ENCODE measurements around the gene WDR49. TPM values are rescaled to one million over a fixed set of nuclear protein-coding genes. Genes with fewer than 3 reads are reported as not detected.

The WDR49 gene
- total RNA-seq, 2 experiments from 2014 or later: 0.42 to 1.1 TPM

DNA sequence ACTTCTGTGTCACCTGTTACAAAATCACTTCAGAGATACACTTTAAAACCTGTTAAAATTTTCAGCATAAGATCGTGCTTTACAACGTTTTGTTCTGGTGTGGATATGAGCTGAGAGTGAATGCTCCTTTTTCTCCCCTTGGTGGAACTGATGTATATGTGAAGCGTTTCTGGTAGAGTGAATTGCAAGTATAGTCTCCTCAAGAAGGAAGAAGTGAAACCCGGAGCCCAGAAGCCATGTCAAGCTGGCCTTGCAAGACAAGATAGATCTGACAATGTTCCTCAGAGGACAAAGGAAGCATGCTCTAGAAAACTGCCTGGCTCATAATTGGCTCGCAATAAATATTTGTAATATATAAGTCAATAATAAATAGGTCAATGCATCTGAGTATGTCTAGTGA is 203.5 kb downstream of the WDR49 start:
- Mint-ChIP-seq H3K9me3 (no peaks in the 10 kb centered on the region), H3K4me3 (no peak overlapping the region), H3K27me3 (no peaks in the 10 kb centered on the region), H3K27ac (no peak overlapping the region), H3K36me3 (ENCODE audit: low read depth) (no peaks in the 10 kb centered on the region), H3K4me1 (ENCODE audit: low read depth) (no peaks in the 10 kb centered on the region)
- intact Hi-C loops (cut with DNase I, micrococcal nuclease): no loop called here
- Histone ChIP-seq H3K4me3 (ENCODE audit: low read length) (no peak overlapping the region), H3K9me3 (ENCODE audit: control insufficient read depth in 1 of 2, insufficient read depth in 1 of 2, low read length in 2 of 2) (no peaks in the 10 kb centered on the region), H3K4me1 (ENCODE audit: insufficient read depth, low read length) (no peaks in the 10 kb centered on the region), H3K36me3 (ENCODE audit: insufficient read depth, low read length) (no peaks in the 10 kb centered on the region), H3K27ac (ENCODE audit: low read depth in 1 of 2, low read length in 2 of 2) (no peak overlapping the region), H3K27me3 (ENCODE audit: control insufficient read depth in 1 of 2, insufficient read depth in 2 of 2, low read length in 2 of 2) (no peaks in the 10 kb centered on the region)
- TF ChIP-seq, protein P1, sequence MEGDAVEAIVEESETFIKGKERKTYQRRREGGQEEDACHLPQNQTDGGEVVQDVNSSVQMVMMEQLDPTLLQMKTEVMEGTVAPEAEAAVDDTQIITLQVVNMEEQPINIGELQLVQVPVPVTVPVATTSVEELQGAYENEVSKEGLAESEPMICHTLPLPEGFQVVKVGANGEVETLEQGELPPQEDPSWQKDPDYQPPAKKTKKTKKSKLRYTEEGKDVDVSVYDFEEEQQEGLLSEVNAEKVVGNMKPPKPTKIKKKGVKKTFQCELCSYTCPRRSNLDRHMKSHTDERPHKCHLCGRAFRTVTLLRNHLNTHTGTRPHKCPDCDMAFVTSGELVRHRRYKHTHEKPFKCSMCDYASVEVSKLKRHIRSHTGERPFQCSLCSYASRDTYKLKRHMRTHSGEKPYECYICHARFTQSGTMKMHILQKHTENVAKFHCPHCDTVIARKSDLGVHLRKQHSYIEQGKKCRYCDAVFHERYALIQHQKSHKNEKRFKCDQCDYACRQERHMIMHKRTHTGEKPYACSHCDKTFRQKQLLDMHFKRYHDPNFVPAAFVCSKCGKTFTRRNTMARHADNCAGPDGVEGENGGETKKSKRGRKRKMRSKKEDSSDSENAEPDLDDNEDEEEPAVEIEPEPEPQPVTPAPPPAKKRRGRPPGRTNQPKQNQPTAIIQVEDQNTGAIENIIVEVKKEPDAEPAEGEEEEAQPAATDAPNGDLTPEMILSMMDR (IDR thresholded peaks at IDR 0.05): no peak
- ChIA-PET POLR2A (no interaction called here), CTCF (no interaction called here)
- no peak for ATAC-seq (ENCODE audit: poor library complexity)
- DNase-seq: no peak

DNA sequence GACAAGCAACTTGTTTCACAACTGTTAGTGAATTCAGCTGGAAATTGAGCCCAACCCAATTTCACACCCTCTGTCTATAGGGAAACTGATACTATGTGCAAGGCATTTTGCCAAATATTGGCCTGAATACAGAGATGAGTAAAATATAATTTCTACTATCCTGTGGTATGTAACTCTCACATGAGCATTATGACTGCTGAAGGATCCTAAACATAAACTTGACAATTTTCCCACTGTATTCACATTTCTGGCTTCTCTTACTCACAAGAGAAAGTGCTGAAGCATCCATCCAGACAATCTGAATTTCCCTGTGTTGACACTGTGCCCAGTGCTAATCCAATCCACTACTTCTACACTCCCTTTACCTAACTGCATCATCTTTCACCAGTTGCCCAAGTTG is 208.3 kb downstream of the WDR49 start:
- Mint-ChIP-seq H3K27me3 (no peaks in the 10 kb centered on the region), H3K4me3 (no peak overlapping the region), H3K36me3 (ENCODE audit: low read depth) (no peaks in the 10 kb centered on the region), H3K27ac (no peak overlapping the region), H3K9me3 (no peaks in the 10 kb centered on the region), H3K4me1 (ENCODE audit: low read depth) (no peaks in the 10 kb centered on the region)
- Histone ChIP-seq H3K27me3 (ENCODE audit: control insufficient read depth in 1 of 2, insufficient read depth in 2 of 2, low read length in 2 of 2) (no peaks in the 10 kb centered on the region), H3K9me3 (ENCODE audit: control insufficient read depth in 1 of 2, insufficient read depth in 1 of 2, low read length in 2 of 2) (no peaks in the 10 kb centered on the region), H3K36me3 (ENCODE audit: insufficient read depth, low read length) (no peaks in the 10 kb centered on the region), H3K4me3 (ENCODE audit: low read length) (no peak overlapping the region), H3K4me1 (ENCODE audit: insufficient read depth, low read length) (no peaks in the 10 kb centered on the region), H3K27ac (ENCODE audit: low read depth in 1 of 2, low read length in 2 of 2) (no peak overlapping the region)
- TF ChIP-seq, protein P1 (IDR thresholded peaks at IDR 0.05): no peak
- CTCF ChIA-PET: no interaction called here
- POLR2A ChIA-PET: no interaction called here
- intact Hi-C loops (cut with DNase I, micrococcal nuclease): no loop called here
- no peak for ATAC-seq (ENCODE audit: poor library complexity)
- no peak for DNase-seq

DNA sequence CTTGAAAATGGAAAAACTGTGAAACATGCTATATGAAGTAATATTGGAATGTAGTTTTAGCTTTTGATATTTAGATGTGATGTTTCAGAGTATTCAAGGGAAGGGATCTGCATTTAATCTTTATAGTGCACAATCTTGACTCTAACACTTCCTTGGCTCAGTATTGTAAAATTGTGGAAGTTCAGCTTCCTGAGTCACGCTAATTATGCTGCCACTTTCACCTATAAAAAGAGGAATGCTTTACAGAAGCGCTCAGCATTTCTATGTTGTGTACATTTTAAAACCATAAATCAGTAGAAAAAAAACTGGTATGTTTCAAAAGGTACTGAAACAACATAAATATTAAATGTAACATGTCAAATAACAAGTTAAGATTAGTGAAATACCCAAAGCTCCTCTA is 212.5 kb downstream of the WDR49 start:
- Histone ChIP-seq H3K4me1 (ENCODE audit: insufficient read depth, low read length) (no peaks in the 10 kb centered on the region), H3K27me3 (ENCODE audit: control insufficient read depth in 1 of 2, insufficient read depth in 2 of 2, low read length in 2 of 2) (no peaks in the 10 kb centered on the region), H3K9me3 (ENCODE audit: control insufficient read depth in 1 of 2, insufficient read depth in 1 of 2, low read length in 2 of 2) (no peaks in the 10 kb centered on the region), H3K36me3 (ENCODE audit: insufficient read depth, low read length) (no peaks in the 10 kb centered on the region), H3K4me3 (ENCODE audit: low read length) (no peak overlapping the region), H3K27ac (ENCODE audit: low read depth in 1 of 2, low read length in 2 of 2) (no peak overlapping the region)
- intact Hi-C loops (cut with DNase I, micrococcal nuclease): no loop called here
- no peak for DNase-seq
- Mint-ChIP-seq H3K27ac (no peak overlapping the region), H3K36me3 (ENCODE audit: low read depth) (no peaks in the 10 kb centered on the region), H3K27me3 (no peaks in the 10 kb centered on the region), H3K4me3 (no peak overlapping the region), H3K4me1 (ENCODE audit: low read depth) (no peaks in the 10 kb centered on the region), H3K9me3 (no peaks in the 10 kb centered on the region)
- ChIA-PET CTCF (no interaction called here), POLR2A (no interaction called here)
- TF ChIP-seq, protein P1 (IDR thresholded peaks at IDR 0.05): no peak
- no peak for ATAC-seq (ENCODE audit: poor library complexity)
